ENCODE measurements around the gene LYPD4. TPM values are rescaled to one million over a fixed set of nuclear protein-coding genes. Genes with fewer than 3 reads are reported as not detected.

LYPD4 gene
- total and polyA plus RNA-seq, 2 donors (not counting 1 experiment from before 2014, with no cell fraction given): not detected

- H3K4me3 ChIP-seq (ENCODE audit: control extremely low read depth in 1 of 5, extremely low read depth in 1 of 5, insufficient read depth in 1 of 5, low read depth in 2 of 5, low read length in 4 of 5): peak overlapping the region in 2 of 5 experiments; percentile 12 to 33
- H3K27ac Mint-ChIP-seq: peak overlapping the region; percentile 90
- H3K4me1 Mint-ChIP-seq: peaks cover 69% of the 10 kb centered on the region
- H3K27ac ChIP-seq (ENCODE audit: low read length in 2 of 2): peak overlapping the region; percentile 79 to 96
- H3K27me3 ChIP-seq (replicated peaks in 1 of 4; ENCODE audit: control extremely low read depth in 1 of 4, control insufficient read depth in 3 of 4, insufficient read depth in 4 of 4, low read length in 3 of 4): no peaks in the 10 kb centered on the region
- intact Hi-C loops (cut with micrococcal nuclease): loop anchor here (1.0 to 10.0 kb wide), 3 partner anchors 11 to 607 kb away; partner anchors contain the start of genes HNRNPUL1 and RPS19
- POLR2A ChIA-PET: interaction anchor here (0.5 to 6.2 kb wide), 7 partner anchors 11 to 73 kb away, joined by 3 to 94 read pairs (median 8); partner anchors contain the start of genes ARHGEF1 and RPS19
- peak overlapping the region; percentile 37 for H3K9ac ChIP-seq (ENCODE audit: low read length)
- TF ChIP-seq EZH2 (IDR thresholded peaks at IDR 0.05; ENCODE audit: borderline replicate concordance, insufficient read depth, low read depth, low read length, poor library complexity, severe bottlenecking): no peak
- no peak for TF ChIP-seq CTCF (IDR thresholded peaks at IDR 0.05)
- no peaks in the 10 kb centered on the region for H3K9me3 ChIP-seq (ENCODE audit: control extremely low read depth in 1 of 3, control insufficient read depth in 2 of 3, insufficient read depth in 1 of 3, low read length in 2 of 3)
- no peak overlapping the region for H2AFZ ChIP-seq (ENCODE audit: insufficient read depth, low read depth, low read length, poor library complexity, severe bottlenecking)
- peaks cover 68 to 97% of the 10 kb centered on the region in 2 donors for H3K4me1 ChIP-seq (ENCODE audit: control insufficient read depth in 2 of 2, insufficient read depth in 2 of 2, low read length in 2 of 2)
- H3K9me3 Mint-ChIP-seq (ENCODE audit: insufficient read depth): no peaks in the 10 kb centered on the region
- H3K27me3 Mint-ChIP-seq: no peaks in the 10 kb centered on the region
- H3K79me2 ChIP-seq (ENCODE audit: control insufficient read depth, insufficient read depth, low read length): peaks cover 47% of the 10 kb centered on the region
- peaks cover 38% of the 10 kb centered on the region for H4K20me1 ChIP-seq (ENCODE audit: control insufficient read depth, insufficient read depth, low read length, poor library complexity, severe bottlenecking)
- DNase-seq: peak; percentile 76
- peaks cover 0 to 46% of the 10 kb centered on the region in 2 experiments for H3K36me3 ChIP-seq (replicated peaks in 1 of 2; ENCODE audit: control extremely low read depth in 1 of 2, control insufficient read depth in 1 of 2, extremely low read depth in 1 of 2, insufficient read depth in 2 of 2, low read length in 1 of 2)
- CTCF ChIA-PET: interaction anchor here (0.6 to 17.0 kb wide), 13 partner anchors 9 to 236 kb away, joined by 3 to 331 read pairs (median 7); partner anchors contain the start of genes RABAC1 and RPS19
- peak overlapping the region; percentile 52 for H3K4me3 Mint-ChIP-seq
- ATAC-seq (ENCODE audit: low read depth): peak; percentile 18
- 7% methylated on average over 15 of the region's 16 CpGs for WGBS (ENCODE audit: insufficient coverage)
- peak overlapping the region; percentile 56 for H3K4me2 ChIP-seq (replicated peaks; ENCODE audit: low read depth, low read length, poor library complexity, severe bottlenecking)
Observed at GRCh38 chr19:41871573-41872383, 27.3 kb upstream of the LYPD4 start.
